PC-9 (cell line): ENCODE data around the gene PGAP6. TPM values are rescaled to one million over a fixed set of nuclear protein-coding genes. Genes with fewer than 3 reads are reported as not detected.

Experiments
- BruUV-seq: library from RNA; stranded (reverse); fragments of 400-500 nt; replicated peaks from 2 replicates; lab custom pipeline; 2021; lab: Mats Ljungman, UMichigan
- CTCF ChIA-PET: fragments of 300-600 bp; sonication (Branson Sonifier 250); formaldehyde crosslinking; loops from one replicate; lab custom pipeline; 2022; ENCODE audit warnings: antibody characterized with exemption; lab: Charles Lee
- POLR2A ChIA-PET: fragments of 300-600 bp; sonication (Branson Sonifier 250); formaldehyde crosslinking; loops from one replicate; lab custom pipeline; 2022; ENCODE audit warnings: antibody characterized with exemption; ENCODE audit not compliant: unreplicated experiment; lab: Charles Lee
- DNase-seq, 2 experiments: peaks; one replicate each; pipeline versions ENCODE4 v3.0.0 to v3.0.0-alpha.2; 2015 to 2022; ENCODE audit warnings: mixed read lengths in 1 of 2
- H2AFZ ChIP-seq: fragments of 200-600 bp; sonication (generic); 2 replicates; pipeline ENCODE4 v1.8.1; 2017; ENCODE audit warnings: antibody characterized with exemption
- H3F3A ChIP-seq: fragments of 200-600 bp; sonication (generic); 2 replicates; pipeline ENCODE4 v1.8.1; 2017; ENCODE audit warnings: antibody characterized with exemption, mild to moderate bottlenecking, low read depth; ENCODE audit not compliant: insufficient read depth
- H3K27ac ChIP-seq: fragments of 200-600 bp; sonication (generic); 2 replicates; pipeline ENCODE4 v1.6.1; 2016; ENCODE audit warnings: mixed run types
- H3K27me3 ChIP-seq: fragments of 200-600 bp; sonication (generic); 2 replicates; pipeline ENCODE4 v1.6.1; 2016; ENCODE audit warnings: low read depth, mixed run types; ENCODE audit not compliant: insufficient read depth
- H3K36me3 ChIP-seq: fragments of 200-600 bp; sonication (generic); 2 replicates; pipeline ENCODE4 v1.6.1; 2016; ENCODE audit warnings: low read depth, mixed run types
- H3K4me1 ChIP-seq: fragments of 200-600 bp; sonication (generic); replicated peaks from 2 replicates; pipeline ENCODE4 v1.6.1; 2016; ENCODE audit warnings: mixed run types; ENCODE audit not compliant: insufficient read depth
- H3K4me2 ChIP-seq: fragments of 200-600 bp; sonication (generic); 2 replicates; pipeline ENCODE4 v1.6.1; 2017; ENCODE audit warnings: mixed run types
- H3K4me3 ChIP-seq: fragments of 200-600 bp; sonication (generic); 2 replicates; pipeline ENCODE4 v1.6.1; 2016; ENCODE audit warnings: mixed run types
- H3K79me2 ChIP-seq: fragments of 200-600 bp; sonication (generic); 2 replicates; pipeline ENCODE4 v1.6.1; 2017; ENCODE audit warnings: low read depth, mixed run types
- H3K9me2 ChIP-seq: fragments of 200-600 bp; sonication (generic); 2 replicates; pipeline ENCODE4 v1.8.1; 2017; ENCODE audit warnings: mild to moderate bottlenecking; ENCODE audit not compliant: insufficient read depth
- H3K9me3 ChIP-seq: fragments of 200-600 bp; sonication (generic); 2 replicates; pipeline ENCODE4 v1.8.1; 2016; ENCODE audit warnings: low read depth; ENCODE audit not compliant: insufficient read depth
- H4K20me1 ChIP-seq: fragments of 200-600 bp; sonication (generic); 2 replicates; pipeline ENCODE4 v1.8.1; 2017; ENCODE audit not compliant: insufficient read depth
- EZH2 ChIP-seq: fragments of 200-600 bp; sonication (generic); IDR thresholded peaks from 2 replicates; pipeline ENCODE4 v1.8.0; 2017; ENCODE audit warnings: antibody characterized with exemption, low read depth
- intact Hi-C: fragments of 100-400 bp; cut with micrococcal nuclease; formaldehyde crosslinking; loops from one replicate; pipeline ENCODE4 v1.10.0; 2022; ENCODE audit not compliant: unreplicated experiment
- total RNA-seq: library from RNA; stranded (reverse); gene quantifications from 2 replicates; pipeline ENCODE4 v1.2.3, GENCODE V29; 2021
- TF ChIP-seq, protein P1 (sequence below): fragments of 200-600 bp; sonication (generic); conservative IDR thresholded peaks from 2 replicates; pipeline ENCODE4 v1.6.1; 2017; ENCODE audit warnings: mixed run types, antibody characterized with exemption, mild to moderate bottlenecking, moderate library complexity

Gene PGAP6
- total RNA-seq, 1 experiment from 2014 or later, result 45.6 TPM

DNA sequence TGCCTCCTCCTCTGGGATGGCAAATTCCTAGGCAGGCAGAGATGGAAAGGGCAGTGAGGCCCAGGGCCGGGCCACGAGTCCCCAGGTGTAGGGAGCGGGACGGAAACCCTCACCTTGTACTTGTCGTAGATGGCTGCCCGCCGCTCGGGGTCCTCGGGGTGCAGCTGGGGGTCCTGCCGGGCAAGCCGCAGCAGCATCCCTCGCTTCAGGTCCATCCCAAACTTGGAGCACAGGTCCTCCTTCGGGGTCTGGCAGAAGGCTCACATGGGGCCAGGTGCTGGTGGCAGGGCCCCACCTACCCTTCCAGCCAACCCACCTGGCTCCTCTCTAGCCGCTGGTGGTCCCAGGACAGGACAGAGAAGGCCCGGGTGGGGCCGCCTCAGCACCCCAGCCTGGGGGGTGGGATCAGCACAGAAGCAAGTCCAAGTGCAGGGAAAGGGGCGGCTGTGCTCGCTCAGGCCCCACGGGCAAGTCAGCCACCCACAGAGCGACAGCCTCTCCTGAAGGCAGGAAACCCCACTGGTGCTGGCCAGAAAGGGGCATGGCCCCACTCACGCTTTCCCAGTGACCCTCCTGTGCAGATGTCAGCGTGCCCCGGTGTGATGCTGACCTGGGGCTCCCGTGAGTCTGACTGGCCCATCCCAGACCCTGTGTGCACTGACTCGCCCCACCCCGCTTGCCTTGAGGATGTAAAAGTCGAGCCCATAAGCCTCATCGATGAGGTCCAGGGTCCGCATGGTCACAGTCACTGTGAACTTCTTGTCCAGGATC lies 13.2 kb downstream of the PGAP6 start:
- POLR2A ChIA-PET, result no interaction called here
- CTCF ChIA-PET, result no interaction called here

DNA sequence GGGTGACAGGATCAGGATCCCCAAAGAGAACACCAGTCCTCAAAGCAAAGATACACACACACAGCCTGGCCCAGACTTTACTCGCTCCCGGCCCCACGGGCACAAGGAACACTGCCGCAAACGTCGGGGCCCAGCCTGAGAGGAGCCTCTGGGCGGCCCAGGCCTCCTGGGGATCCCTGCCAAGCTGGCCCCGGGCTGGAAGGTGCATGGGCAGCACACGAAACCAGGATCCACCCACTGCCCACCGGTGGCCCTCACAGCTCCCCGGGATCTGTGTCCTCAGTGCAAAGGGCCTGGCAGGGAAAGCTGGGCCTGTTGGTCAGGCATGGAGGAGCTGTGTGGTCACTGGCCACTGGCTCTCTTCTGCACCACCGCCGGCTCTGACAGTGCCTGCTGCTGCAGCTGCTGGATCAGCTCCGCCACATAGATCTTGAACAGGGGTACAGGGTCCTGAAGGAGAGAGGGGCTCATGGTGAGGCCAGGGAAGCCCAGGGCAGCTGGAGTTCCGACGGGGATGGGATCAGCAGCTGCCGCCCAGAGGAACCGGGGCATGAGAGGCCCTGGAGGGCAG lies 14.4 kb downstream of the PGAP6 start:
- Histone ChIP-seq H3F3A (peaks cover 10% of the 10 kb centered on the region; the same call in 1 of the 2 replicates), H2AFZ (no peak overlapping the region), H3K4me3 (no peak overlapping the region), H4K20me1 (no peaks in the 10 kb centered on the region), H3K4me2 (no peak overlapping the region), H3K79me2 (no peaks in the 10 kb centered on the region), H3K9me2 (no peaks in the 10 kb centered on the region), H3K4me1 (peaks cover 5% of the 10 kb centered on the region; the same call in 1 of the 2 replicates), H3K9me3 (no peaks in the 10 kb centered on the region), H3K36me3 (peaks cover 3% of the 10 kb centered on the region; the same call in 1 of the 2 replicates), H3K27me3 (peaks cover 6% of the 10 kb centered on the region; the same call in 1 of the 2 replicates), H3K27ac (no peak overlapping the region)
- TF ChIP-seq, protein P1, sequence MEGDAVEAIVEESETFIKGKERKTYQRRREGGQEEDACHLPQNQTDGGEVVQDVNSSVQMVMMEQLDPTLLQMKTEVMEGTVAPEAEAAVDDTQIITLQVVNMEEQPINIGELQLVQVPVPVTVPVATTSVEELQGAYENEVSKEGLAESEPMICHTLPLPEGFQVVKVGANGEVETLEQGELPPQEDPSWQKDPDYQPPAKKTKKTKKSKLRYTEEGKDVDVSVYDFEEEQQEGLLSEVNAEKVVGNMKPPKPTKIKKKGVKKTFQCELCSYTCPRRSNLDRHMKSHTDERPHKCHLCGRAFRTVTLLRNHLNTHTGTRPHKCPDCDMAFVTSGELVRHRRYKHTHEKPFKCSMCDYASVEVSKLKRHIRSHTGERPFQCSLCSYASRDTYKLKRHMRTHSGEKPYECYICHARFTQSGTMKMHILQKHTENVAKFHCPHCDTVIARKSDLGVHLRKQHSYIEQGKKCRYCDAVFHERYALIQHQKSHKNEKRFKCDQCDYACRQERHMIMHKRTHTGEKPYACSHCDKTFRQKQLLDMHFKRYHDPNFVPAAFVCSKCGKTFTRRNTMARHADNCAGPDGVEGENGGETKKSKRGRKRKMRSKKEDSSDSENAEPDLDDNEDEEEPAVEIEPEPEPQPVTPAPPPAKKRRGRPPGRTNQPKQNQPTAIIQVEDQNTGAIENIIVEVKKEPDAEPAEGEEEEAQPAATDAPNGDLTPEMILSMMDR, result no peak
- no peak for TF ChIP-seq EZH2
- no peak for DNase-seq
- CTCF ChIA-PET, result no interaction called here
- intact Hi-C loops, result no loop called here
- POLR2A ChIA-PET, result interaction anchor here (0.6 kb wide), 1 partner anchor 138 kb away, joined by 3 read pairs; the partner anchor contains the start of gene LUC7L
- no TSS peak for BruUV-seq

More for the DNA sequence above, 13.2 kb downstream of the PGAP6 start:
- no peaks in the 10 kb centered on the region for H3K79me2 ChIP-seq
- no peak overlapping the region for H3K4me3 ChIP-seq
- H3K27ac ChIP-seq, result no peak overlapping the region
- intact Hi-C loops, result no loop called here
- H3F3A ChIP-seq, result peaks cover 10% of the 10 kb centered on the region; the same call in 1 of the 2 replicates
- H3K36me3 ChIP-seq, result peaks cover 3% of the 10 kb centered on the region; the same call in 1 of the 2 replicates
- no peaks in the 10 kb centered on the region for H4K20me1 ChIP-seq
- no peaks in the 10 kb centered on the region for H3K9me2 ChIP-seq
- no peaks in the 10 kb centered on the region for H3K27me3 ChIP-seq
- no peak for DNase-seq
- H3K4me1 ChIP-seq, result peaks cover 5% of the 10 kb centered on the region; the same call in 1 of the 2 replicates
- TF ChIP-seq, protein P1, result no peak
- TF ChIP-seq EZH2, result no peak
- no peaks in the 10 kb centered on the region for H3K9me3 ChIP-seq
- no TSS peak for BruUV-seq
- no peak overlapping the region for H2AFZ ChIP-seq
- H3K4me2 ChIP-seq, result no peak overlapping the region

DNA sequence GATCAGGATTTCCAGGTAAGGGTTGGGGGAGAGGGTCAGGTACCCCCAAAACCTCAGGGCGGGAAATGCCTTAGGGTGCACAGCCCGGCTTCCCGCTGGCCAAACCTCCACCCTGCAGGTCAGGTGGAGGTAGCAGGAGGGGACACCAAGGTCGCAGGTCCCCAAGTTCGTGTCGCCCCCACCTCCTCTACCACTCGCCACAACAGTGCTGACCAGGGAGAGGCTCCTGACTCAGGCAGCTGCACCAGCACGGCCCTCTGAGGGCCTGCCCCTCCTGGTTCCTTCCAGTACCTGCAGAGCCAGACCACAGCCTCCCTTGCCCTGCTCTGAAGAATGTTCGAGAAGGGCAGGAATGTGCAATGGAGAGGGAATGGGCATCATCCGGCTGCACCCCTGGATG lies 15.3 kb downstream of the PGAP6 start:
- POLR2A ChIA-PET, result no interaction called here
- intact Hi-C loops, result no loop called here

More for the DNA sequence above, 15.3 kb downstream of the PGAP6 start:
- Histone ChIP-seq H3K36me3 (peaks cover 3% of the 10 kb centered on the region; the same call in 1 of the 2 replicates), H3F3A (peaks cover 13% of the 10 kb centered on the region; the same call in 1 of the 2 replicates), H3K4me2 (no peak overlapping the region), H2AFZ (no peak overlapping the region), H3K9me3 (no peaks in the 10 kb centered on the region), H3K4me1 (peaks cover 5% of the 10 kb centered on the region; the same call in 1 of the 2 replicates), H3K27me3 (peaks cover 6% of the 10 kb centered on the region; the same call in 1 of the 2 replicates), H3K4me3 (no peak overlapping the region), H3K79me2 (no peaks in the 10 kb centered on the region), H3K27ac (no peak overlapping the region), H3K9me2 (no peaks in the 10 kb centered on the region), H4K20me1 (no peaks in the 10 kb centered on the region)
- CTCF ChIA-PET, result no interaction called here
- no peak for DNase-seq
- no peak for TF ChIP-seq EZH2
- TF ChIP-seq, protein P1, result no peak
- BruUV-seq, result no TSS peak
